ENCODE measurements around the gene PRPSAP1. TPM values are rescaled to one million over a fixed set of nuclear protein-coding genes. Genes with fewer than 3 reads are reported as not detected.
A peak's percentile ranks its signal among the peaks of the same experiment; 100 is the strongest.

The PRPSAP1 gene
- total RNA-seq, 1 donor: 39.6 TPM

DNA sequence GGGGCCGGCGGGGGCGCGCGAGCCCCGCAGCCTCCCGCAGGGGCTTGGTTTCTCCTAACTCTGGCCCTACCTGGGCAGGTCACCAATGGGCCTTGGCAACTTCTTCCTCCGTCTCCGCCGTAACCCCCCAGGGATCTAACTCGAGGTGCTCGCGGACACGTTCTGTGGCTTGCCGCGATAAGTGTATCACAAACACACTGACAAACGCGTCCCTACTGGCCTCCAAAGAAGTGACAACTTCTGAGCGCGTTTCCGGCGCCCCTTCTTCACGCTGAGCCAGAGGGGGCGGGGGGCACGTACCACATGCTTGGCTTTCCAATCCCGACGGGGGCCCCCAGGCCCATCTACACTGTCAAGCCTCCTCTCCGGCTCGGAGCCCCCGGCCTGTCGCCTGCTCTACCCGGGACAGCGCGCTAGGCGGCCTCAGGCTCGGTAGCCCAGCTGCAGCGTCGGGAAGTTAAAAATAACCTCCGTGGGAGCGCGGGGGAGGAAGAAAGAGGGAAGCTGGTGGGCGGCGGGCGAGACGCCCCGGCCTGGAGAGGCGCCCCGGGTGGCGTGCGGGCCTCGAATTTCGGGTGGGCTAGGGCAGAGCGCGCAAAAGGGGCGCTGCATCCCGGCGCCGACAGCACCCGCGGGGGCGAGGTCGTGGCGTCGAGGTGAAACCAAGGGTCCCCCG is 30.0 kb upstream of the PRPSAP1 start:
- peak; percentile 33 to 72 (median 67) for DNase-seq (ENCODE audit: low read depth in 2 of 3, low spot score in 2 of 3)

DNA sequence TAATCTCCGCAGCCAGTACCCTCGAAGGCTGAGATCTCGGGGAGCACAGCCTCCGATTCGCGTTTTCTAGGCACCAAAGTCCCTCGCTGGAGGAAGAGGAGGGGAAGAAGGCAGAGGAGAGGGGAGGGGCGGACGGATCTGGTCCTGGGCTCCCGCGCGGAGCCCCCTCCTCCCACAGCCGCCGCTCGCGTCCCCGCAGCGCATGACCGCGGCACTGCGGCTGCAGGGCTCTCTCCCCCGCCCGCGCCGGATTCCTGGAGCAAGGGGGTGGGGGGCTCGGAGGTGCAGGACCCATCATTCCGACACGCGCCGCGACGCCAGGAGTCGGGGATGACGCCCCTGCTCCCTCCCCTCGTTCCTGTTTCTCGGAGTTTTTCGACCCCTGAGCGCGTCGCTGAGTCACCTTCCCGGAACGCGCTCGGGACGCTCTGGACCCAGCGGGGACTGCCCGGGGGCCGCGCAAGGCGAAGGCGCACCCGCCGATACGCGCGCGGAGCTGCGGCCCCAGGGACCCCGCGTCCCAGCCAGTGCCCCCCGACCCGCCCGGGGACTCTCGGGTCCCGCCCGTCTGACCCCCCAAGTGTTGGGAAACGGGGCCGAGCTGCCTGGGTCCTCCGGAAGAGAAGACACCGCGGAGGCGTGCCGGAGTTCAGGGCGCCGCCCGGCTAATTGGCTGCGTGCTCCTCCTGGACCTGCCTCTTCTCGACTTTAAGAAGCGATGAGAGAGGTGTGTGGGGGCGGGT is 29.3 kb upstream of the PRPSAP1 start:
- DNase-seq (ENCODE audit: low read depth in 2 of 3, low spot score in 2 of 3): peak in 2 of 3 donors; percentile 38 to 53

GRCh38 chr17:76382351-76382802 is 28.7 kb upstream of the PRPSAP1 start:
- DNase-seq (ENCODE audit: low read depth in 2 of 3, low spot score in 2 of 3): peak in 1 of 3 donors; percentile 20

DNA sequence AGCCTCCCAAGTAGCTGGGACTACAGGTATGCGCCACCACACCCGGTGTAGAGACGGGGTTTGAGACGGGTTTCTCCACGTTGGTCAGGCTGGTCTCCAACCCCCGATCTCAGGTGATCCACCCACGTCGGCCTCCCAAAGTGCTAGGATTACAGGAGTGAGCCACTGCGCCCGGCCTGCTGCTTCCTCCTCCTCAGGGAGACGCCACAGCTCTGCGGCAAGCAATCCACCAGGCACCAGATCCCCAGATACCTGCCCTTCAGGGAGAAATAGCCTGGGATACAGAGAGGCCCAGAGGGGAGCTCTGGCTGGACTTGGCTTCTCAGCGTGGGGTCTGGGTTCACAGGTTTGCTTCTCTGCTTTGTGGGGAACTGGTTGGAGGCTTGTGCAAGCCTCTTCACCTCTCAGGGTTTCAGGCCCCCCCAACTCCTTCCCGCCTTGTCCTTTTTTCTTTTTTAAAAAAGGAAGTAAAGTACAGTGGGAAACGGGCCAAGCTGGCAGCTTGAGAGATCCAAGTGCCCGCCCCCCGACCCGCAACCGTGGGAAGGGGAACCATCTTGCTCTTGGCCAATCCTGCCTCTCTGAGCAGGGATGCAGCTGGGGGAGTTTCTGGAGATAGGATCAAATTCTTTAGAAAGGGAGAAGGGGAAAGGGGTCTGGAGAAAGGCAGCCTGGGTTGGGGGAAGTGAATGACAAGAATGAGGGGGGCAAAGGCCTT is 28.1 kb upstream of the PRPSAP1 start:
- peak in 2 of 3 donors; percentile 44 to 68 for DNase-seq (ENCODE audit: low read depth in 2 of 3, low spot score in 2 of 3)

GRCh38 chr17:76379646-76380376 is 26.1 kb upstream of the PRPSAP1 start:
- DNase-seq (ENCODE audit: low read depth in 2 of 3, low spot score in 2 of 3): no peak

DNA sequence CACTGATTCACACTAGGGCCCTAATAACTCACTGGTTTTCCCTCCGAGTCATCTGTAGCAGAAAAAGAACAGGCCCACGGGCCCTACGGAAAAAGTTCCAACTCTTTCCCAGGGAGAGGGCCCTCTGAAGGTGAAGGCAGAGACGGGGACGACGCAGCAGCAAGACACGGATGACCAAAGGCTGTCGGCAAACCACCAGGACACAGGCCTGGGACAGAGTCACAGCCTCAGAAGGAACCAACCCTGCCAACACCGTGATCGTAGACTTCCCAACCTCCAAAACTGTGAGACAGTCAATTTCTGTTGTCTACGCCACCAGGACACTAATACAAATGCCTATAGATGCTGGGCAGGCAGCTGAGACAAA is 25.5 kb upstream of the PRPSAP1 start:
- DNase-seq (ENCODE audit: low read depth in 2 of 3, low spot score in 2 of 3): no peak

DNA sequence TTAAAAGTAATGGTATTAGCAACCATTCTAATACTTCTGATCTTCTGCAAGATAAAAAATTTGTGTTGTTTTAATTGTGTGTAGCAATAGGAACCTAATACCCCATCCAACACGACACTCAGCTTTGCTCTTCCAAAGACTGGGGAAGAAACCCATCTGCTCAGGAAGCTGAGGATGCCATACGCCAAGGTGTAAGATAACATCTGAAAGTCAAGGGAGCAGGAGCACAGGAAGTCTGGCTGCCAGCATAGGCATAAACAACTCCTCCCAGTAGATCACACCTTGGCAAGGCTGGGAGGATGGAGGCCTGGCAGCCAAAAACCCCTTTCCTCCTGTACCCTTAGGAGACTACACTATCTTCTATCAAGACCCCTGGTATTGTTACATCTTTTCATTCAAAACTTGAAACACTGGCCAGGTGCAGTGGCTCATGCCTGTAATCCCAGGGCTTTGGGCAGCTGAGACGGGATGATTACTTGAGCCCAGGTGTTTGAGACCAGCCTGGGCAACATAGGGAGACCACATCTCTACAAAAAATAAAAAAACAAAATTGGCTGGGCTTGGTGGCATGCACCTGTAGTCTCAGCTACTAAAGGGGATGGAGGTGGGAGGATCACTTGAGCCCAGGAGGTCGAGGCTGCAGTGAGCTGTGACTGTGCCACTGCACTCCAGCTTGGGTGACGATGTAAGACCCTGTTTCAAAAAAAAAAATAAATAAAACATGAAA is 25.0 kb upstream of the PRPSAP1 start:
- DNase-seq (ENCODE audit: low read depth in 2 of 3, low spot score in 2 of 3): peak in 2 of 3 donors; percentile 15 to 66

GRCh38 chr17:76376318-76377133 is 22.8 kb upstream of the PRPSAP1 start:
- no peak for DNase-seq (ENCODE audit: low read depth in 2 of 3, low spot score in 2 of 3)

GRCh38 chr17:76371656-76372628 is 18.2 kb upstream of the PRPSAP1 start:
- DNase-seq (ENCODE audit: low read depth in 2 of 3, low spot score in 2 of 3): no peak

GRCh38 chr17:76370261-76370993 is 16.7 kb upstream of the PRPSAP1 start:
- DNase-seq (ENCODE audit: low read depth in 2 of 3, low spot score in 2 of 3): no peak

- DNase-seq (ENCODE audit: low read depth in 2 of 3, low spot score in 2 of 3): no peak
Observed at GRCh38 chr17:76369804-76370203, 16.1 kb upstream of the PRPSAP1 start.

GRCh38 chr17:76369379-76369778 is 15.7 kb upstream of the PRPSAP1 start:
- DNase-seq (ENCODE audit: low read depth in 2 of 3, low spot score in 2 of 3): no peak

DNA sequence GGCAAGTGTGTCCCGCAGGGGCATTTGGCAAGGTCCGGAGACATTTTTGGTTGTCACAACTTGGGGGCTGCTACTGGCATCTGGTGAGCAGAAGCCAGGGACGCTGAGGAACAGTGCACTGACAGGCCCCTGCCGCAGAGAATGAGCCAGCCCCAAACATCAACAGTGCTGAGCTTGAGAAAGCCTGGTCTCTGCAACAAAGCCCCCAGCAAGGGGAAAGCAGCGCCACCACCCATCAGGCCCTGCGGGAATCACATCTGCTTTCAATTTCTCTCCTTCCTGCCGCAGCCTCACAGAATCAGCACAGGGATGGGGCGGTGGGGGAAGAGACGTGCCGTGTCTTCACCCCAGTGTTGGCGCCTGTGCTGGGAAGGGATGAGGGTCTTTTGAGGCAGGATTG is 14.8 kb upstream of the PRPSAP1 start:
- no peak for DNase-seq (ENCODE audit: low read depth in 2 of 3, low spot score in 2 of 3)

- no peak for DNase-seq (ENCODE audit: low read depth in 2 of 3, low spot score in 2 of 3)
Observed at GRCh38 chr17:76367642-76368041, 13.9 kb upstream of the PRPSAP1 start.

- no peak for DNase-seq (ENCODE audit: low read depth in 2 of 3, low spot score in 2 of 3)
Observed at GRCh38 chr17:76366247-76366646, 12.5 kb upstream of the PRPSAP1 start.

- DNase-seq (ENCODE audit: low read depth in 2 of 3, low spot score in 2 of 3): no peak
Observed at GRCh38 chr17:76365256-76365903, 11.7 kb upstream of the PRPSAP1 start.
